GM18502 (cell line): ENCODE measurements around the gene OARD1.
"Not testable (repeated sequence)": the region's sequence is repeated elsewhere in the genome, so short reads cannot be mapped to it uniquely, and the experiment has no call there.

Source experiments
- ATAC-seq: cut with Tn5 transposase; IDR thresholded peaks from one replicate; pipeline ENCODE4 v1.9.1; 2021; ENCODE audit warnings: mild to moderate bottlenecking; ENCODE audit not compliant: unreplicated experiment, poor library complexity

OARD1 gene, protein sequence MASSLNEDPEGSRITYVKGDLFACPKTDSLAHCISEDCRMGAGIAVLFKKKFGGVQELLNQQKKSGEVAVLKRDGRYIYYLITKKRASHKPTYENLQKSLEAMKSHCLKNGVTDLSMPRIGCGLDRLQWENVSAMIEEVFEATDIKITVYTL

GRCh38 chr6:41071923-41072835 lies at the start of gene OARD1:
Gene OARD1, minus strand, starts transcription at chr6:41072356. Its CDS starts 722 bp downstream, at chr6:41071634.
- peak; percentile 75 for ATAC-seq

DNA sequence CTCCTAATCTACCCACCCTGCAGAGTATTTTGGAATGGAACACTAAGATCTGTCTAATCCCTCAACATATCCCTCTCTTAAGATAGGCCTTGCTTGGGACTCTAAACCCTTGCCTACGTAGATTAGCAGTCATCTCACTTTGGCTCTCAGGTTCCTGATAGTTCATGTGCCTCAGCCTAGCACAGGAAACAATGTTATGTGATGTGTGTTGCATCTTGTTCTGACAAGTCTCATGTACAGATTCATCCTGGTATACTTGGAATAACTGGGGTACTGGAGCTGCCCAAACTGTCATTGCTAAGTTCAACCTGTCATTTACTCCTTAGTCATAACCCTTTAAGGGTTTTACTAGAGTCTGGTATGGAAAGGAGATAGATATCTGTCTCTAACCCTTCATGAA lies 47.9 kb upstream of the OARD1 start:
- ATAC-seq = no peak

GRCh38 chr6:41119508-41119907 lies 47.4 kb upstream of the OARD1 start:
- no peak for ATAC-seq

DNA sequence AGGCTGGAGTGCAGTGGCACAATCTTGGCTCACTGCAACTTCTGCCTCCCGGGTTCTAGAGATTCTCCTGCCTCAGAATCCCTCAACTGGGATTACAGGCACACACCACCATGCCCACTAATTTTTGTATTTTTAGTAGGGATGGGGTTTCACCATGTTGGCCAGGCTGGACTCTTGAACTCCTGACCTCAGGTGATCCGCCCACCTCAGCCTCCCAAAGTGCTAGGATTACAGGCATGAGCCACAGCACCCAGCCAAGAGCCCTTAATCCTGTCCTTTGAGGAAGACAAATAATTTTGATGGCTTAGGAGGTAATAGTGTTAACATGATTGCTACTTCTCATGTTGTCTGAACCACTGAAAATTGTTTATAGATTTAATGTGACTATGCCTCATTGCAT lies 42.9 kb upstream of the OARD1 start:
- ATAC-seq = not testable (repeated sequence)

GRCh38 chr6:41111017-41111416 lies 38.9 kb upstream of the OARD1 start:
- no peak for ATAC-seq

GRCh38 chr6:41103847-41104246 lies 31.7 kb upstream of the OARD1 start:
- ATAC-seq = no peak

DNA sequence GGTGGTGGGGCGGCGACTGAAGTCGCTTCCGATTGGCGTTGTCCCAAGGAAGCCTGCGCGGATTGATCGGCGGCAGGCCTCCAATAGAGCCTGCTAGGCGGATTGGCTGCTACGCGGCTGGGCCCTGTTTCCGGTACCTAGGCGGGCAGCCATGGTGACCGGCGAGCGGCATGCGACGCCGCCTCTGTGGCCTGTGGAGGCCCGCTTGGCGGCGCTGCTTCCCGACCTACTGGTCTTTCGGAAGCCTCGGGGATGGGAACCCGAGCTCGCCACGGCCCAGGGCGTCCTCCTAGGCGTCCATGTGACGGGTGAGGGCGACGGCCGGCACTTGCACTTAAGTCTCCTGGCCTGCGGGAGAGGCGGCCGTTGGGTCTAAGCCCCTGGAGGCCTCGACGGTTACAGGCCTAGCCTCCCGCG lies 28.7 kb upstream of the OARD1 start:
- ATAC-seq = no peak

DNA sequence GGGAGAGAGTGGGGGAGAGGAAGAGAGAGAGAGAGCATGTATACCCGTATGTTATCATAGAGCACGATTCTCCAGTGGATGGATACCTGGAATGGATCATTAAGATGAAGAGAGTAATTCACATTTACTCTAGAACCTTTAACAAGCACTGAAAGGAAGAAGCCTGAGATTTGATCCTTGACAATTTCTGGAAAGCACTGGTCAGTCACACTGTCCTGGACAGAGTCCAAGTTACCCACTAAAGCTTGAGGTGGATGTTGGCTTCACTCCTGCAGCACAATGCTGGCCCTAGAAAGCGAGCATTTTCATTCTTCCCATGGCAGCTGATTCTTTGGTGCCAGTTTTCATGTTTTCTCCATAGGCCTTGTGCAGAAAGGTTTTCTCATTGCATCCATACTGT lies 26.2 kb upstream of the OARD1 start:
- no peak for ATAC-seq

DNA sequence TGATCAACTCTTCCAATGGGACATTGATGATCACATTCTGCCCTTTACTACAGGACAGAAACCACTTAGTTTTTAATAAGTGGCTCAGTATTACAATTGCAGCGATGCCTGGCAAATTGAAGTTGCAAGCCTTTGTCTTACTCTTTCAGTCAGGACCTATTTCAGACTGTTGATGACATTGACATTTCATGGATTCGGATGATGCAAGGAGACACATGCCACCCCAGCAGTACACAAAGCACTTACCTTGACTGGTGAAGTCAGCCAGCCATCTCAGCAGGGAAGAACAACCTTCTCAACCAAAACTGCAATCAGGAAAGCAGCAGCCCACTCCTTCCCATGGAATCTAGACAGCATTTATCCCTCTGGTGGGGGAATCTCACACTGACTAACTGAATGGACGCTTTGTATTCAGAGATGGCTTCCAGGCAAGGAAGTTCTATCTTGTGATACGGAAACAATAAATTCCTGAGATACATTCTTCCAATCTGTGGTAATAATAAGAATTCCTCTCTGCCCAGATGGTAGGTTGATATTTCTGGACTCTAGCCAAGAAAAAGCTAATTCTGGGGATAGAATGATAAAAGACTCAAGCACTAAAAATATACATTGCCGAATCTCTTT lies 25.4 kb upstream of the OARD1 start:
- ATAC-seq = no peak

- ATAC-seq = no peak
These were observed 21.6 kb upstream of the OARD1 start for GRCh38 chr6:41093729-41094128.

- ATAC-seq = no peak
These were observed 20.4 kb upstream of the OARD1 start for GRCh38 chr6:41092421-41093140.

- ATAC-seq = no peak
These were observed 18.9 kb upstream of the OARD1 start for GRCh38 chr6:41090841-41091761.

- no peak for ATAC-seq
These were observed 16.3 kb upstream of the OARD1 start for GRCh38 chr6:41088451-41088850.

DNA sequence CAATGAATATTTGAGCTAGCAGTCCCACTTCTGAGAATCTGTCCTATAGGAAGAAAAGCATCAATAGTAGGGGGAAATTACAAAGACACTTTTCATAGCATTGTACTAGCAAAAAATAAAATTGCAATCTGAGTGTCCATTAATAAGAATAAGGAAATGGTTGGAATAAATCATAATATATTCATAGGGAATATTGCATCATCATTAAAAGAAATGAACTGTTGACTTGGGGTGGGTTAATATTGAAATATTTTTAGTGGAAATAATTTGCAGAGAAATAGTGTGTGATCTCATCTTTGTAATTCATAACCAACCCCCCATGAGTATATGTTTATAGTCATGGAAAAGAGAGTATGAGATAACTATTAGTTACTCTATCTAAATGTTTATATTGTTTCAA lies 13.0 kb upstream of the OARD1 start:
- no peak for ATAC-seq

- no peak for ATAC-seq
These were observed 10.9 kb upstream of the OARD1 start for GRCh38 chr6:41083072-41083471.

- ATAC-seq = no peak
These were observed 8.5 kb upstream of the OARD1 start for GRCh38 chr6:41080621-41081020.

- ATAC-seq = no peak
These were observed 6.9 kb upstream of the OARD1 start for GRCh38 chr6:41079080-41079479.

DNA sequence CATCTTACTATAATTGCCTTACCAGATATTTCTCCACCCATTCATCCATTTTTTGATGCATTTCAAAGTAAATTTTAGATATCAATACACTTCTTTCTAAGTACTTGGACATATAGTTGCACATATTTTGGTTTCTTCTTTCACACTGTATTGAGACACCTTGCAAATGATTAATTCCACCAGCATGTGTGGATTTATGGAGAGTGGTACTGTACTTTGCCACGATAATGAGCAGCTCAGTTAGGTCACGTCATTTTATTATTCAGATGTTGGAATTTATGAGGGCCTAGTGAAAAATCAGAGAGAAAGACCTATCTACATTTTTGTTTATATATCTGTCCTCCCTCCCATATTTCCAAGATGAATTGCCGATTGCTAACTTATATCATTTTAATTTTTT lies 5.9 kb upstream of the OARD1 start:
- no peak for ATAC-seq

GRCh38 chr6:41077536-41077935 lies 5.4 kb upstream of the OARD1 start:
- ATAC-seq = no peak
